BJ (cell line): Measurements from ENCODE around the gene ACADVL. TPM values are rescaled to one million over a fixed set of nuclear protein-coding genes. Genes with fewer than 3 reads are reported as not detected.

ENCODE experiments used
- CTCF ChIA-PET: fragments of 350-600 bp; formaldehyde crosslinking; extraction: SDS; loops from one replicate; lab custom pipeline; 2021; ENCODE audit warnings: antibody characterized with exemption, inconsistent platforms; lab: Yijun Ruan, JAX
- POLR2A ChIA-PET: fragments of 300-600 bp; sonication (Branson Sonifier 250); formaldehyde crosslinking; extraction: SDS; loops from one replicate; lab custom pipeline; 2021; ENCODE audit warnings: antibody characterized with exemption; lab: Charles Lee
- DNase-seq: peaks from one replicate; pipeline ENCODE4 v3.0.0-alpha.2; 2011; ENCODE audit warnings: low read depth
- H3K27me3 ChIP-seq: 2 replicates; pipeline ENCODE4 v1.6.0; 2011; ENCODE audit warnings: low read length; ENCODE audit not compliant: control insufficient read depth, insufficient read depth
- H3K36me3 ChIP-seq: 2 replicates; pipeline ENCODE4 v1.5.1; 2011; ENCODE audit warnings: low read length; ENCODE audit not compliant: control insufficient read depth, insufficient read depth
- H3K4me3 ChIP-seq: 2 replicates; pipeline ENCODE4 v1.5.1; 2011; ENCODE audit warnings: low read depth, mild to moderate bottlenecking, control low read depth, low read length
- polyA plus RNA-seq: library from polyadenylated mRNA; depleted of rRNA; stranded (reverse); fragments of >200 nt; gene quantifications from 2 replicates; pipeline ENCODE4 v1.2.3, GENCODE V29; 2011
- TF ChIP-seq, protein P1 (sequence below): IDR thresholded peaks from 2 replicates; pipeline ENCODE4 v1.5.1; 2011; ENCODE audit warnings: low read depth, mild to moderate bottlenecking, control low read depth, inconsistent platforms, low read length, moderate library complexity; ENCODE audit not compliant: insufficient read depth

Gene ACADVL
- polyA plus RNA-seq, 1 experiment: 517 TPM

- Histone ChIP-seq H3K4me3 (no peak overlapping the region), H3K36me3 (no peaks in the 10 kb centered on the region), H3K27me3 (no peaks in the 10 kb centered on the region)
- no peak for DNase-seq
- POLR2A ChIA-PET: interaction anchor here (0.6 kb wide), 2 partner anchors 137 to 407 kb away, joined by 3 read pairs; partner anchors contain the start of gene MPDU1
- TF ChIP-seq, protein P1, sequence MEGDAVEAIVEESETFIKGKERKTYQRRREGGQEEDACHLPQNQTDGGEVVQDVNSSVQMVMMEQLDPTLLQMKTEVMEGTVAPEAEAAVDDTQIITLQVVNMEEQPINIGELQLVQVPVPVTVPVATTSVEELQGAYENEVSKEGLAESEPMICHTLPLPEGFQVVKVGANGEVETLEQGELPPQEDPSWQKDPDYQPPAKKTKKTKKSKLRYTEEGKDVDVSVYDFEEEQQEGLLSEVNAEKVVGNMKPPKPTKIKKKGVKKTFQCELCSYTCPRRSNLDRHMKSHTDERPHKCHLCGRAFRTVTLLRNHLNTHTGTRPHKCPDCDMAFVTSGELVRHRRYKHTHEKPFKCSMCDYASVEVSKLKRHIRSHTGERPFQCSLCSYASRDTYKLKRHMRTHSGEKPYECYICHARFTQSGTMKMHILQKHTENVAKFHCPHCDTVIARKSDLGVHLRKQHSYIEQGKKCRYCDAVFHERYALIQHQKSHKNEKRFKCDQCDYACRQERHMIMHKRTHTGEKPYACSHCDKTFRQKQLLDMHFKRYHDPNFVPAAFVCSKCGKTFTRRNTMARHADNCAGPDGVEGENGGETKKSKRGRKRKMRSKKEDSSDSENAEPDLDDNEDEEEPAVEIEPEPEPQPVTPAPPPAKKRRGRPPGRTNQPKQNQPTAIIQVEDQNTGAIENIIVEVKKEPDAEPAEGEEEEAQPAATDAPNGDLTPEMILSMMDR: no peak
- CTCF ChIA-PET: interaction anchor here (1.0 to 2.6 kb wide), 18 partner anchors 8 to 155 kb away, joined by 3 to 39 read pairs (median 6); no protein-coding TSS in a partner anchor
Observed at GRCh38 chr17:7176107-7176840, 43.5 kb upstream of the ACADVL start.

DNA sequence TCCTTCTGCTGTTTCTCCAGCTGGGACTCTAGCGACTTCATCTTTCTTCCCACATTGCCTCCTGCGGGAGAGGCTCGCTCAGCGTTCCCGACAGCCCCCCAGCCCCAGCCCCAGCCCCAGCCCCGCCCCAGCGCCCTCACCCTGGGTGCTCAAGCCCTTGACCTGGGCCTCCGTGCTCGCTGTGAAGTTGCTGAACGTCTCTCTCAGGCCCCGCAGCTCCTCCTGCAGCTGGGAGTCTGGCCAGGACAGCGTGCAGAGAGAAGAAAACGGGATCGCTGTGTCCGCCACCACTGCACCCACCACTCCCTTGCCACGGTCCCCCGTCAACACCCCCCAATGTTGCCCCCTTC is 42.9 kb upstream of the ACADVL start:
- no peak overlapping the region for H3K4me3 ChIP-seq
- ChIA-PET CTCF (interaction anchor here (0.6 to 2.6 kb wide), 29 partner anchors 9 to 155 kb away, joined by 3 to 39 read pairs (median 5); no protein-coding TSS in a partner anchor), POLR2A (interaction anchor here (0.6 kb wide), 2 partner anchors 136 to 407 kb away, joined by 3 read pairs; partner anchors contain the start of gene MPDU1)
- DNase-seq: no peak
- H3K36me3 ChIP-seq: no peaks in the 10 kb centered on the region
- H3K27me3 ChIP-seq: no peaks in the 10 kb centered on the region
- TF ChIP-seq, protein P1: no peak

DNA sequence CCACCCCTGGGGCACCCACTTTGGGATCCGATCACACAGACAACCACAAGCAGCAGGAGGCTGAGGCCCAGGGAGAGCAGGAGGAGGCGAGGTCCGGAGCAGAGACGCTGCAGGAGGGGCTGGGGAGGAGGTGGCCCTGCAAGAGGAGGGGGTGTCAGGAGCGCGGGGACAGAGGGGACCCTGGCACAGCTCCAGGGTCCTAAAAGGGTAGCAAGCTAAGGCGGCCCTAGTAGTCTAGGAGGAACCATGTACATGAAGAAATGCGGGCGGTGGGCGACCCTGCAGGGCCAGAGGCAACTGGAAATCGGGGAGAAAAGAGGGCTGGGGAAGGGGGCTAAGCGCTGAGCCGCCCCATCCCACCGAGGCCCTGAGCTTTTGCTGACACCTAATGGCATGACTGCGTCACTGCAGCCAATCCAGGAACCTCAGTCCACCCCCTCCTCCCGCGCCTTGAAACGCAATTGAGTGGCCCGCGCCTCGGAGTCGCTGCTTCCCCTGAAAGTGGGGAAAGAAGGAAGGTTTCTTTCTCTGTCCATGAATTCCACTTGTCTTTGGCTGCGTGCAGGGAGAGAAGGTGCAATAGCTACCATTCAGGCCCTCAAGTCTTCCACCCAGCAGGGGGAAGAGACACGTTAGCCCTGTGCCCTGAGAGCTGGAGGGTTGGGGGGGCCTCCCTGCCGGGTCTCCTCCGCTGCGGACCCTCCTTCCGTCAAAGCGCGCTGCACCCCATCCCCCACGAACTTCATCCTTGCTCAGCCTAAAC is 42.4 kb upstream of the ACADVL start:
- POLR2A ChIA-PET: no interaction called here
- H3K4me3 ChIP-seq: peak overlapping the region; percentile 54
- H3K36me3 ChIP-seq: no peaks in the 10 kb centered on the region
- no peak for DNase-seq
- TF ChIP-seq, protein P1: peak; percentile 84
- CTCF ChIA-PET: interaction anchor here (0.6 to 2.6 kb wide), 35 partner anchors 8 to 263 kb away, joined by 3 to 39 read pairs (median 4); partner anchors contain the start of gene SLC16A11
- H3K27me3 ChIP-seq: no peaks in the 10 kb centered on the region

GRCh38 chr17:7177954-7178477 is 41.7 kb upstream of the ACADVL start:
- no peak for DNase-seq
- H3K27me3 ChIP-seq: no peaks in the 10 kb centered on the region
- H3K4me3 ChIP-seq: peak overlapping the region; percentile 54
- TF ChIP-seq, protein P1: no peak
- ChIA-PET CTCF (interaction anchor here (0.6 to 2.6 kb wide), 26 partner anchors 10 to 264 kb away, joined by 3 to 39 read pairs (median 4); partner anchors contain the start of gene SLC16A11), POLR2A (no interaction called here)
- H3K36me3 ChIP-seq: no peaks in the 10 kb centered on the region
